ENCODE measurements around the gene TIMM17A. TPM values are rescaled to one million over a fixed set of nuclear protein-coding genes. Genes with fewer than 3 reads are reported as not detected.
A peak's percentile ranks its signal among the peaks of the same experiment; 100 is the strongest.

The TIMM17A gene
- total and polyA plus RNA-seq, 10 donors, result 20.8 to 38.3 (median 29.6) TPM

DNA sequence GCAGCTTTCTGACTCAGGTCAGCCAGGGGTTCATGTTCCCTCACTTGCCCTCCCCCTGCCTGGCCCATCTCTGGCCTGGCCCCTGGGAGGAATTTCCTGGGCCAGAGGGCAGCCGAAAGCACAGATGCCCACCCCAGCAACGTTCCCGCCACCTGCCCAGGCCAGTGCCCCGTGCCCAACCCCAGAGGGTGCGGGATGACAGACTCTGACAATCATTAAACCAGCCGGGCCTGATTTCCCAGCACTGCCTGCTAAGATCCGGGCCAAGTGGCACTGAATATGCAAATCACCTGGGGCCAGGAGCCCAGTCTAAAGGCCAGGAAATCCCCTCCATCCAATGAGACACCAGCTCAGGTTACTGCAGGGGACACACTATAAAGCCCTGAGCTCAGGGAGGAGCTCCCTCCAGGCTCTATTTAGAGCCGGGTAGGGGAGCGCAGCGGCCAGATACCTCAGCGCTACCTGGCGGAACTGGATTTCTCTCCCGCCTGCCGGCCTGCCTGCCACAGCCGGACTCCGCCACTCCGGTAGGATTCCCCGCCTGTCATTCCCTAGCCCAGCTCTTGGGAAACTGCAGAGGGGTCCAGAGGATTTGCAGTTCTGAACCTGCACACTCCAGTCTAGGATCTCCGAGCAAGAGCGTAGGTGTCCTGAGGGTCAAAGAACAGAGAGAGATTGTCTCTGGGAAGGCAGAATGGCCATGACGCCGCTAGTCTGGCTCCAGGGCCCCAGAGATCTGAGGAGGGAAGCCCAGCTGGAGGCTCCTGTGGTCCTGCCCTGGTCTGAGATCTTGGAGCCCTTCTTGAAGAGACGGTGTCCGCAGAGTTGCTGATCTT, 55.1 kb downstream of the TIMM17A start, which contains the start of gene ELF3:
ELF3 (plus strand) TSS at position 408 of the 836 bp plus-strand sequence. CDS start 550 bp downstream, outside the sequence.
- no peaks in the 10 kb centered on the region for H3K27me3 ChIP-seq (replicated peaks in 1 of 7)
- WGBS, 5 donors, result 84 to 90% (median 86%) methylated on average over 20 to 24 of the region's 24 CpGs
- H3K36me3 ChIP-seq, result peaks cover 0 to 54% (median 20%) of the 10 kb centered on the region in 6 donors
- intact Hi-C loops (cut with DNase I; ENCODE audit: low total_unique reads), result no loop called here
- peak; percentile 61 for DNase-seq
- peaks cover 0 to 9% (median 0%) of the 10 kb centered on the region in 6 donors for H3K4me1 ChIP-seq
- no peak within 1 kb of the TSS for H3K27ac ChIP-seq
- TF ChIP-seq, protein P1, sequence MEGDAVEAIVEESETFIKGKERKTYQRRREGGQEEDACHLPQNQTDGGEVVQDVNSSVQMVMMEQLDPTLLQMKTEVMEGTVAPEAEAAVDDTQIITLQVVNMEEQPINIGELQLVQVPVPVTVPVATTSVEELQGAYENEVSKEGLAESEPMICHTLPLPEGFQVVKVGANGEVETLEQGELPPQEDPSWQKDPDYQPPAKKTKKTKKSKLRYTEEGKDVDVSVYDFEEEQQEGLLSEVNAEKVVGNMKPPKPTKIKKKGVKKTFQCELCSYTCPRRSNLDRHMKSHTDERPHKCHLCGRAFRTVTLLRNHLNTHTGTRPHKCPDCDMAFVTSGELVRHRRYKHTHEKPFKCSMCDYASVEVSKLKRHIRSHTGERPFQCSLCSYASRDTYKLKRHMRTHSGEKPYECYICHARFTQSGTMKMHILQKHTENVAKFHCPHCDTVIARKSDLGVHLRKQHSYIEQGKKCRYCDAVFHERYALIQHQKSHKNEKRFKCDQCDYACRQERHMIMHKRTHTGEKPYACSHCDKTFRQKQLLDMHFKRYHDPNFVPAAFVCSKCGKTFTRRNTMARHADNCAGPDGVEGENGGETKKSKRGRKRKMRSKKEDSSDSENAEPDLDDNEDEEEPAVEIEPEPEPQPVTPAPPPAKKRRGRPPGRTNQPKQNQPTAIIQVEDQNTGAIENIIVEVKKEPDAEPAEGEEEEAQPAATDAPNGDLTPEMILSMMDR (IDR thresholded peaks at IDR 0.05 in 8 of 11, conservative IDR thresholded peaks at IDR 0.05 in 3 of 11), result no peak
- TF ChIP-seq POLR2AphosphoS5 (IDR thresholded peaks at IDR 0.05), result peak in 1 of 3 donors; percentile 13
- no peak within 1 kb of the TSS for H3K4me3 ChIP-seq
- no peaks in the 10 kb centered on the region for H3K9me3 ChIP-seq

DNA sequence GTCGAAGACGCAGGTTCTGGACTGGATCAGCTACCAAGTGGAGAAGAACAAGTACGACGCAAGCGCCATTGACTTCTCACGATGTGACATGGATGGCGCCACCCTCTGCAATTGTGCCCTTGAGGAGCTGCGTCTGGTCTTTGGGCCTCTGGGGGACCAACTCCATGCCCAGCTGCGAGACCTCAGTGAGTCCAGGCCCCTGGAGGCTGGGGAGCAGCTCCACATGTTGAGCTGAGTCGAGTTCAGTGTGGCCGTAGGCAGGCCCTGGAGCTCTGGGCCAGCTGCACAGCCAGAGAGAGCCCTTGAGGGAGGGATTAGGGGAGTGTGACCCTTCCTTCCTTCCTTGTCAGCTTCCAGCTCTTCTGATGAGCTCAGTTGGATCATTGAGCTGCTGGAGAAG, 56.7 kb downstream of the TIMM17A start:
- H3K27ac ChIP-seq, result no peak overlapping the region
- whole genome bisulfite sequencing, 5 donors, result 90 to 96% (median 94%) methylated on average over 9 to 11 of the region's 11 CpGs
- peak; percentile 62 for DNase-seq
- intact Hi-C loops (cut with DNase I; ENCODE audit: low total_unique reads), result no loop called here
- H3K27me3 ChIP-seq (replicated peaks in 1 of 7), result no peaks in the 10 kb centered on the region
- TF ChIP-seq, protein P1 (IDR thresholded peaks at IDR 0.05 in 8 of 11, conservative IDR thresholded peaks at IDR 0.05 in 3 of 11), result no peak
- no peak for TF ChIP-seq POLR2AphosphoS5 (IDR thresholded peaks at IDR 0.05)
- TF ChIP-seq POLR2A (IDR thresholded peaks at IDR 0.05), result no peak
- no peak overlapping the region for H3K4me3 ChIP-seq
- H3K9me3 ChIP-seq, result no peaks in the 10 kb centered on the region
- peaks cover 0 to 9% (median 0%) of the 10 kb centered on the region in 6 donors for H3K4me1 ChIP-seq
- peaks cover 0 to 43% (median 5%) of the 10 kb centered on the region in 6 donors for H3K36me3 ChIP-seq

DNA sequence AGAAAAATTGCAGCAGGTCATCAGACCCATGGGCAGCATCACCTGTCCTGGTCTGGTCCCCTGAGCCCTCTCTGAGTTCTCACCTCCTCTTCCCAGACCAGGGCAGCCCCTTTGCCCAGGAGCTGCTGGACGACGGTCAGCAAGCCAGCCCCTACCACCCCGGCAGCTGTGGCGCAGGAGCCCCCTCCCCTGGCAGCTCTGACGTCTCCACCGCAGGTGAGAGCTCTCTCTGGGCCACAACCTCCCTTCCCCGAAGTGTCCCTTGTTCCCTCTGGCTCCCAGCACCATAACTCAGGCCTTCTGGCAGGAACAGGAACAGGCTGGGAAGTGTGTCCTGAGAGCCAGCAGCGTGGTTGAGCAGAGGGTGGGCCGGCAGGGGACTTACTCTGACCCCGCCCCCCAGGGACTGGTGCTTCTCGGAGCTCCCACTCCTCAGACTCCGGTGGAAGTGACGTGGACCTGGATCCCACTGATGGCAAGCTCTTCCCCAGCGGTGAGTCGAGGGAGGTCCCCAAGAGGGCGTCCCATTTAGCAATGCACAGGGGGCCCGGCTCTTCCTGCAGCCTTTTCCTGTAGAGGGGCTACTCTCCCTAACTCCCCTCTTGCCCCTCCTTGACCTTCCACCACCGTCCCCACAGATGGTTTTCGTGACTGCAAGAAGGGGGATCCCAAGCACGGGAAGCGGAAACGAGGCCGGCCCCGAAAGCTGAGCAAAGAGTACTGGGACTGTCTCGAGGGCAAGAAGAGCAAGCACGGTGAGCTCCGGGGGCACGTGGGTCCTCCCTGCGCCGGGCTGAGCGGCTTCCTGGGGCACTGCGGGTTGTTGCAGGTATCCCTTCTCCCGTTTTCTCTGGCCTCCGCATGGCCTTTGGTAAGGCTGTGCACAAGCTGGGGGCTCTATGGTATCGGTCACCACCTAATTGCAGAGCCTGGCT, 57.5 kb downstream of the TIMM17A start:
- Histone ChIP-seq H3K9me3 (no peaks in the 10 kb centered on the region), H3K27me3 (replicated peaks in 1 of 7) (peaks cover 0 to 5% (median 2%) of the 10 kb centered on the region in 7 donors), H3K4me1 (peaks cover 0 to 9% (median 0%) of the 10 kb centered on the region in 6 donors), H3K36me3 (peaks cover 0 to 34% (median under 1%) of the 10 kb centered on the region in 6 donors), H3K27ac (no peak overlapping the region), H3K4me3 (no peak overlapping the region)
- TF ChIP-seq, protein P1 (IDR thresholded peaks at IDR 0.05 in 8 of 11, conservative IDR thresholded peaks at IDR 0.05 in 3 of 11), result no peak
- TF ChIP-seq POLR2AphosphoS5 (IDR thresholded peaks at IDR 0.05) (no peak), POLR2A (IDR thresholded peaks at IDR 0.05) (no peak)
- intact Hi-C loops (cut with DNase I; ENCODE audit: low total_unique reads), result no loop called here
- WGBS, 5 donors, result 75 to 89% (median 80%) methylated on average over 29 to 35 of the region's 35 CpGs
- DNase-seq, result no peak

Measured in spleen (tissue), 11 donors.